NCI-H526 (cell line): ENCODE measurements around the gene GADD45G.

Experiments
- DNase-seq, 2 experiments: peaks; one replicate each; lab custom pipeline; 2025; lab: John Stamatoyannopoulos, UW

The GADD45G gene

GRCh38 chr9:89609426-89610006 is 4.7 kb downstream of the GADD45G start:
- no peak for DNase-seq

GRCh38 chr9:89610391-89610925 is 5.6 kb downstream of the GADD45G start:
- no peak for DNase-seq

DNA sequence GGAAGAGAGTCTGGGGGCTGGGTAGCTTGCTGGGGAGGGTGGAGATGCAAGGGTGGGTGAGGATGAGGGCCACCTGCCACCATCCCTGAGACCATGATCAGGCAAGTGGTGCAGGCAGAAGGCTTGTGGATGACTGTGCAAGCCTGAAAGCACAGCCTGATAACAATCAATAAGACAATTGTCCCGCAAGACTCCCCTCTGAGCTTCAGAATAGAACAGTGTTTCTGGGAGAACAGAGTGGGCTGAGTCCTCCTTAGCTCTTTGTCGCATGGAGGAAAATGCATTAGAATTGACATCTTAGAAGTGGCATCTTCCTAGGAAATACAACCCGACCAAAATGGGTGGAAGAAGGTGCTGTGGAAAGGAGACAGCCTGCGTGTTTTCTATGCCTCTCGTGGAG is 6.6 kb downstream of the GADD45G start:
- DNase-seq, result no peak

- DNase-seq, result no peak
Observed at GRCh38 chr9:89612566-89613278, 7.9 kb downstream of the GADD45G start.

DNA sequence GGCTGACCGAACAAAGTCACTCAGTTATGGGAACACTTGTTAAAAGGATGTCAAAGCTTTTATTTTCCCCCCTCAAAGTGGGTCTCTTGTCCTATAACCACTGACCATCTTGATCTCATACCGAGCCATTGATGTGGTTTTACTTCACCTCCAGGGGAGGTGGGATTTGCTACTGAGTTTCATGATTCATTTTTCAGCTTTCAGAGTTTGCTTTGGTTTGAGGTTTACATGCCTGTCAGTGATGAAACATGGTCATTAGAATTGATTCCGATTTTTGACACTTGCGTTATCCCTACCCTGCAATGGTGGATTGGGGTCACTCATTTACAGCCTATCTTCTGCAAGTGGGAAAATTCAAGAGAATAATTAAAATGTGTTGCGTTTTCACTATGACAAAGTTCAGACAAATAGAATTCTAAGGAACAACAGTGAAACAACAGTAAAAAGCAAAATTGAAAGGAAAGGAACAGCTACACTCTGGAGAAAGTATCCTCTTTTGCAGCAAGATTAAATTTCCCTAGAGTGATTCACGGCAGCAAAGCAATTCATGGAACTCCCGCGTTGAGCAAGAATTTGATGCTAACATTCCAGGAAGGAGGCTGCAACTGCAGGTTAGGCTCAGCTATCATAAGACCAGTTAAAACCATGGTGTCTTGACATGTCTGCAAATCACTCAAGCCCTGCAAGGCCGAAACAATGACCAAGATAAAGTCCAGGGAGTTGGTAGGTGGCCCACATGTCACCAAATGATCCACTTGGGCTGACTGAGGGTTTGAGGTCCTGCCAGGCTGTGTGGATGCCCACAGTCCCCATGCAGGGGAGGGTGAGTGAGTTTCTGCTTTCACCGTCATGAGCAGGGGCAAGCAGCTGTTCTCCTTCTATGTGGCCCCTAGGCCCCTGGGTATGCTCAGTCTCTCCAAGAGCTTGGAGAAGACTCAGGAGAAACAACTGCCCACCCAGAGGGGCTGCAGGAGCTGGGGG is 9.4 kb downstream of the GADD45G start:
- DNase-seq, result no peak

GRCh38 chr9:89615661-89616060 is 10.8 kb downstream of the GADD45G start:
- no peak for DNase-seq

GRCh38 chr9:89616411-89616810 is 11.6 kb downstream of the GADD45G start:
- no peak for DNase-seq

- no peak for DNase-seq
Observed at GRCh38 chr9:89617978-89618377, 13.2 kb downstream of the GADD45G start.

GRCh38 chr9:89619019-89619418 is 14.2 kb downstream of the GADD45G start:
- DNase-seq, result peak in 1 of 2 experiments; percentile 4

- no peak for DNase-seq
Observed at GRCh38 chr9:89619424-89620138, 14.8 kb downstream of the GADD45G start.

- DNase-seq, result no peak
Observed at GRCh38 chr9:89621031-89621430, 16.2 kb downstream of the GADD45G start.

GRCh38 chr9:89621676-89622075 is 16.9 kb downstream of the GADD45G start:
- DNase-seq, result no peak

DNA sequence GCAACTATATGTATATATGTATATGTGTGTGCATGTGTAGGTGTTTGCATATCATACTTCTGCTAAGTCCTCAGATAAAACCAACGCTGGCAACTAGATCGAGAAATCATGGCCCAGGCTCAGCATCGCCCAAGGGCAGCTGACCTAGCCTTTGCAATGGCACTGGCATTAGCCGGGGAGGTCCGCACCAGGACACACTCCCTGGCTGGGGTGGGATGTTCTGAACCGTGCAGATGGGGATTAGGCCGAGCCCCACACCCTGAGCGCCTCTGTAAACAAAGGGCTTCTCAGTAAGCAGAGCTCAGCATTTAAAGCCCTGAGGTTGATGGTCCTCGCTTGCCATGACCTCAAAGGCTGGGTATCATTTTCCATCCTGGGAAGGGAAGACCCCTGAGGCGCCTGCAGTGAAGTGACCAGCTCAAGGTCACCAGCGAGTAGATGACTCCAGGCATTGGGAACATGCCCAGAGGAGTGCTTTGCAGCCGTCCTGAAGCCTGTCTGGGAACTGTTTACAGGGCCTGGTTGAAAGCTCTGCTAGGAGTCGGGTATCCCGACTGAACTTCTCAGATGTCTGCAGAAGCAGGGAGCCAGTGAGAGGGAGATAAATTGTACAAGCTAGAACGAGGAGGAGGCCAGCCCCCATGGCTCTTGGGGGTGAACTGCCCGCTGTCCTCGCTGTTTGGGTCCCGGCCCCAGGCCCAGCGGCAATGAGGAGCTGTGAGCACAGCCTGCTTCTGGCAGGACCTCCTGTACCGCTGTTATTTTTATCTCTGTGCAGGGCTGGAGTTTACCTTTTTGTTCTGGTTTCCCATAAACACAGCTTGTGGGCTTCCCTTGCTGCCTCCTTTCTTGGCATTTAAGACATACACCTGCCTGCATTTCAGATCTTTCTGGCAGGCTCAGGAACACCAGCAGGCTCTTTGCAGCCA is 18.4 kb downstream of the GADD45G start:
- DNase-seq, result no peak

DNA sequence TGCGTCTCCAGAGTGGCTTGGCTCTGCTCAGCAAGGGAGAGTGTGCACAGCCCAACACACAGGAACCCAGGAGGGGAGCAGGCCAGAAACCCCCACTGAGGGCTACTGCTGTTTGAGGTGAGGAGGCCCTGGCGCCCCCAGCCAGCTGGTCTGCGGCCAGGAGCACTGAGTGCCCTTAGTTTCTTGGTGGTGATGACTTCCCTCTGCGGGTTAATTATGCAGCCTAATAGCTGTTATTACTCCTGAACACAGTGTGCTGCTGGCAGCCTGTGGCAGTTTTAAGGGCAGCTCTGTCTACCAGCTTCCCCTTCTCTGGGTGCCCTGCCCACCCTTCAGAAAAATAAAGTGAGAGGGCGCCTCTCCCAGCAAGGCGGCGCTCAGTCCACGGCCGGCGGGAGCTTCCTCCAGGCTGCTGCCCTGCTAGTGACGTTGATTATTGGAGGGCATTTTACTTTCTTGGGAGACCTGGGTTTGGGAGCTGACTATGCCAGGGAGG is 19.2 kb downstream of the GADD45G start:
- no peak for DNase-seq

DNA sequence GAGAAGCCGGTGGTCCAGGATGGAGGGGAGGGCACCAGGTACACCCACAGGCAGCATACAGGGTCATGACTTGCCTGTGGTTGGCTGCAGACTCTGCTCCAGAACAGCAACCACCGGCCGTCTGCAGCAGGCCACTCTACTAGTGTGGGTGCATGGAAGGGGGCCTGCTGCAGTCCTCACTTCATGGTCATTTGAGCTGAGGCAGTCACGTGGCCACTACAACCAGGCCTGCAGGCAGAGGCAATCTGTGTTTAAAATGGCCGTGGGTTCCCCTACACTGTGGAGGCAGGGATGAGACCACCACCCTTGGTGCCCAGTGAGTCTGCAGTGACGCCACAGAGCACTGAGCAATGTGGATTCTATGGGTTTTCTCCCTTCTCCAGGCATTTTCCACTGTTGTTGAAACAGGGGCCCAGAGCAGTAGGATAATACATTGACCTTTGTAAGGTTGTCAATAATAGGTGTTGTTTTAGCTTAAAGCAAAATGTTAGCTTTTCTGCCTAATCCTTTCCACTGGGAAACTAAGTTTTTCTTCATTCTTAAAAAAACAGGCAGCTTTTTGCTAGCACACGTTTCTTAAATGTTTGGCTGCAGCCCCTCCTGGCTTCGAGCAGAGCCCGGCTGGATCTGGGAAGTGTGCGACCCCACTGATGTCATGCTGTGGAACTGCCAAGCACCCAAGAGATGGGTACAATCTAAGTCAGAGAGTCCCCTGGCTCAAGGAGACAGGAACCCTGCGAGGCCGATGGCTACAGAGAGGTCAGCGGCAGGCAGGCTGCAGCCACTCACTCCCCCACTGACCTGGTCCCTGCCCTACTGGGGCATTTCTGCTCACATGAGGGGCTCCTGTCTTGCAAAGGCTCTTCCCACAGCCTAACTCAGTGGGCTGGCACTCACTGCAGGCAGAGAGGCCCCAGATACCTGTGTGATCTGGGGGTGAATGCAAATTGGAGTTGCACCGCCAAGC is 21.2 kb downstream of the GADD45G start:
- DNase-seq, result no peak

GRCh38 chr9:89626741-89627265 is 22.0 kb downstream of the GADD45G start:
- DNase-seq, result no peak

- no peak for DNase-seq
Observed at GRCh38 chr9:89628601-89629000, 23.8 kb downstream of the GADD45G start.

- DNase-seq, result no peak
Observed at GRCh38 chr9:89629081-89629976, 24.5 kb downstream of the GADD45G start.
